DND-41 (cell line): ENCODE data around the gene RBP2.

Experiments
- ATAC-seq: fragments of 200-7000 bp; cut with Tn5 transposase; 3 replicates; pipeline ENCODE4 v1.9.1; 2021; ENCODE audit warnings: low read depth; ENCODE audit not compliant: insufficient read depth
- DNase-seq: peaks from one replicate; pipeline ENCODE4 v3.0.0-alpha.2; 2020
- H2AFZ ChIP-seq: 2 replicates; pipeline ENCODE4 v1.6.0; 2012; ENCODE audit warnings: low read depth, low read length
- H3K27ac ChIP-seq: 2 replicates; pipeline ENCODE4 v1.5.1; 2012; ENCODE audit warnings: low read length, inconsistent platforms
- H3K27me3 ChIP-seq: fragments of 200-600 bp; sonication (generic); 2 replicates; pipeline ENCODE4 v1.6.0; 2012; ENCODE audit warnings: low read length, mild to moderate bottlenecking, inconsistent platforms; ENCODE audit not compliant: insufficient read depth, poor library complexity
- H3K36me3 ChIP-seq: 2 replicates; pipeline ENCODE4 v1.5.1; 2012; ENCODE audit warnings: low read length, inconsistent platforms; ENCODE audit not compliant: insufficient read depth
- H3K4me1 ChIP-seq: 2 replicates; pipeline ENCODE4 v1.5.1; 2012; ENCODE audit warnings: mild to moderate bottlenecking, low read length; ENCODE audit not compliant: insufficient read depth
- H3K4me2 ChIP-seq: 2 replicates; pipeline ENCODE4 v1.6.0; 2012; ENCODE audit warnings: mild to moderate bottlenecking, moderate library complexity, low read length, inconsistent platforms; ENCODE audit not compliant: insufficient read depth
- H3K4me3 ChIP-seq, 2 experiments: fragments of 200-600 bp in 1 of 2; shearing (Covaris generic) in 1 of 2; 2 replicates each; pipeline ENCODE4 v1.5.1; 2012 to 2016; ENCODE audit warnings: inconsistent platforms in 2 of 2, low read length in 2 of 2, mild to moderate bottlenecking in 2 of 2, low read depth in 1 of 2, moderate library complexity in 1 of 2
- H3K79me2 ChIP-seq: 2 replicates; pipeline ENCODE4 v1.6.0; 2012; ENCODE audit warnings: low read length, inconsistent platforms; ENCODE audit not compliant: insufficient read depth
- H3K9ac ChIP-seq: 2 replicates; pipeline ENCODE4 v1.6.0; 2012; ENCODE audit warnings: low read depth, mild to moderate bottlenecking, inconsistent platforms, low read length, moderate library complexity
- H3K9me3 ChIP-seq: 2 replicates; pipeline ENCODE4 v1.5.1; 2012; ENCODE audit warnings: low read length, moderate library complexity, mild to moderate bottlenecking, inconsistent platforms; ENCODE audit not compliant: insufficient read depth, severe bottlenecking
- H4K20me1 ChIP-seq: 2 replicates; pipeline ENCODE4 v1.6.0; 2012; ENCODE audit warnings: low read length; ENCODE audit not compliant: insufficient read depth
- CTCF ChIP-seq: IDR thresholded peaks from 2 replicates; pipeline ENCODE4 v1.5.1; 2012; ENCODE audit warnings: borderline replicate concordance, low read length, moderate library complexity, mild to moderate bottlenecking; ENCODE audit not compliant: poor library complexity, severe bottlenecking; ENCODE audit errors: extremely low read depth
- EZH2 ChIP-seq: IDR thresholded peaks from 3 replicates; pipeline ENCODE4 v1.6.1; 2012; ENCODE audit warnings: borderline replicate concordance, low read depth, mild to moderate bottlenecking, moderate library complexity, low read length, inconsistent platforms; ENCODE audit not compliant: severe bottlenecking

RBP2 gene

GRCh38 chr3:139491966-139492365 is 15.7 kb upstream of the RBP2 start:
- Histone ChIP-seq H2AFZ (no peak overlapping the region), H3K9me3 (peaks cover 2% of the 10 kb centered on the region), H3K36me3 (no peaks in the 10 kb centered on the region), H3K27ac (no peak overlapping the region), H3K9ac (no peak overlapping the region), H3K4me1 (no peaks in the 10 kb centered on the region), H3K4me2 (no peak overlapping the region), H3K4me3 (no peak overlapping the region), H3K27me3 (no peaks in the 10 kb centered on the region), H3K79me2 (no peaks in the 10 kb centered on the region), H4K20me1 (no peaks in the 10 kb centered on the region)
- ATAC-seq (no peak), DNase-seq (no peak)
- TF ChIP-seq EZH2 = no peak
- TF ChIP-seq CTCF = no peak

- H3K4me1 ChIP-seq = no peaks in the 10 kb centered on the region
- H3K4me2 ChIP-seq = no peak overlapping the region
- no peak overlapping the region for H2AFZ ChIP-seq
- DNase-seq (no peak), ATAC-seq (no peak)
- H3K36me3 ChIP-seq = no peaks in the 10 kb centered on the region
- no peaks in the 10 kb centered on the region for H4K20me1 ChIP-seq
- H3K27me3 ChIP-seq = no peaks in the 10 kb centered on the region
- no peak overlapping the region for H3K9ac ChIP-seq
- no peak overlapping the region for H3K27ac ChIP-seq
- H3K4me3 ChIP-seq = no peak overlapping the region
- no peak for TF ChIP-seq CTCF
- TF ChIP-seq EZH2 = no peak
- peaks cover 2% of the 10 kb centered on the region for H3K9me3 ChIP-seq
- no peaks in the 10 kb centered on the region for H3K79me2 ChIP-seq
Measured at GRCh38 chr3:139491027-139491700, 14.8 kb upstream of the RBP2 start.

GRCh38 chr3:139482206-139482605 is 5.9 kb upstream of the RBP2 start:
- no peaks in the 10 kb centered on the region for H3K79me2 ChIP-seq
- H3K36me3 ChIP-seq = no peaks in the 10 kb centered on the region
- H3K9ac ChIP-seq = no peak overlapping the region
- H3K4me2 ChIP-seq = no peak overlapping the region
- H2AFZ ChIP-seq = no peak overlapping the region
- ATAC-seq (no peak), DNase-seq (no peak)
- no peaks in the 10 kb centered on the region for H3K9me3 ChIP-seq
- H4K20me1 ChIP-seq = no peaks in the 10 kb centered on the region
- no peak for TF ChIP-seq EZH2
- no peak for TF ChIP-seq CTCF
- no peak overlapping the region for H3K4me3 ChIP-seq
- no peak overlapping the region for H3K27ac ChIP-seq
- peaks cover 2% of the 10 kb centered on the region for H3K27me3 ChIP-seq
- H3K4me1 ChIP-seq = no peaks in the 10 kb centered on the region
